AG08396 (cell line): ENCODE data around the gene MCU.
"Not testable (repeated sequence)": the region's sequence is repeated elsewhere in the genome, so short reads cannot be mapped to it uniquely, and the experiment has no call there.

ENCODE experiments used
- DNase-seq: peaks from one replicate; pipeline ENCODE4 v3.0.0; 2012; ENCODE audit warnings: low spot score, mixed read lengths

Gene MCU

GRCh38 chr10:72762042-72762441 is 70.1 kb downstream of the MCU start:
- no peak for DNase-seq

DNA sequence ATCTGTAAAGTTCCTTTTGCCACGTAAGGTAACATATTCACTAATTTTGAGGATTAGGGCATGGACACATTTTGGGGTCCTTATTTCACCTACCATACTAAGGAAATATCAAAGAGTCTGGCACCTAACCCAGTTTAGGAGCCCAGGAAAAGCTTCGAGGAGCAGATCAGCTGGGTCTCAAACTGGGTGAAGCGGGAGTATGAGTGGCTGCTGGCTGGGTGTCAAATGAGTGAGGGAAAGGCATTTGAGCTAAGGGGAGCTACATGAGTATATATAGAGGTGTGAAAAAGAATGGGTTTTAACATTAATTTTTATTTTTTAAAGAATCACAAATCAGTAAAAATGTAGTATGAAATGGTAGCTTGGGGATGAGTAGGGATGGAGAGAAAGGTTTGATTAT is 71.3 kb downstream of the MCU start:
- DNase-seq: no peak

DNA sequence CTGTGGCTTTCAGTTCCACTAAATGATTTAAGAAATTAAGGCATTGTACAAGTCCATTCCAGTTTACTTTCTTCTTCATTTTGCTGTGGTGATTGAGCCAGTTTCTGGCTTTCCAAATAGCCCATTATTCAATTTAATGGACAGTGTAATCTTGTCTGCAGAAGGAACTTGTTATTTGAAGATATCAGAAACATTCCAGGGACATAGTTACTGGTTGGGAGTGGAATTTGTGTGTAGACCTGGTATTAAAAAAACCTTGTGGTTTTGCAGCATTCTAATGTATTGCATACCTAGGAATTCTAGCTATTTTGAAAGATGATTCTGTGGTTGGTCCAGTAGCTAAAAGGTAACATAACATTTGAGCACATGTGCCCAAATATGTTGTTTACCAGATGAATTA is 72.2 kb downstream of the MCU start:
- DNase-seq: peak; percentile 32

- no peak for DNase-seq
Measured at GRCh38 chr10:72765051-72765745, 73.3 kb downstream of the MCU start.

- DNase-seq: not testable (repeated sequence)
Measured at GRCh38 chr10:72771195-72771594, 79.3 kb downstream of the MCU start.

DNA sequence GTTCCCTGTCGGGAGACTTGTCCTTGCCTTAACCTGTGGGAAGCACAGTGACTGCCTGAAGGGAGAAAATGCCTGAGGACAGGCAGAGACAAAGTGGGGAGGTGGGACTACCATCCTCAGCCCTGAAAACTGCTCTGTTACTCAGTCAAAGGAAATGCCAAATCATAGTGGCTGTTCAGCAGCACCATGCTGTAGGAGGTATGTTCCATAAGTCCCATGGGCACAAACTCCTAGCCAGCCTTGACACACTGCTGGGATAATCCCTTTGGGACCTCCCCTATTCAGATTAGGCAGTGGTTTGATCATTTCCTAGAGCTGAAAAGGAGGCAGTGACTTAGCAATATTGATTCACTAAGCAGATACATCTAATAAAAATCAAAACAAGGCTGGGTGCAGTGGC is 80.1 kb downstream of the MCU start:
- no peak for DNase-seq

DNA sequence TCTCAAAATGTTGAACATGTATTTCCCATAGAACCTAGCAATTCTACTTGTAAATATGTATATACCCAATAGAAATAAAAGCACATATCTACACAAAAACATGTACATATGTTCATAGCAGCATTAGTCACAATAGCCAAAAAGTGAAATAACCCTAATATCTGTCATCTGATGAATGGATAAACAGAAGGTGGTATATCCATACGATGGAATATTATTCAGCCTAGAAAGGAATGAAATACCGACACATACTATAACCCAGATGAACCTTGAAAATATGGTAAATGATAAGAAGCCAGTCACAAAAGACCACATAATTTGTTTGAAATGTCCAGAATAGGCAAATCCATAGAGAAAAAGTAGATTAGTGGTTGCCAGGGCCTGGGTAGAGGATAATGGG is 87.9 kb downstream of the MCU start:
- no peak for DNase-seq

DNA sequence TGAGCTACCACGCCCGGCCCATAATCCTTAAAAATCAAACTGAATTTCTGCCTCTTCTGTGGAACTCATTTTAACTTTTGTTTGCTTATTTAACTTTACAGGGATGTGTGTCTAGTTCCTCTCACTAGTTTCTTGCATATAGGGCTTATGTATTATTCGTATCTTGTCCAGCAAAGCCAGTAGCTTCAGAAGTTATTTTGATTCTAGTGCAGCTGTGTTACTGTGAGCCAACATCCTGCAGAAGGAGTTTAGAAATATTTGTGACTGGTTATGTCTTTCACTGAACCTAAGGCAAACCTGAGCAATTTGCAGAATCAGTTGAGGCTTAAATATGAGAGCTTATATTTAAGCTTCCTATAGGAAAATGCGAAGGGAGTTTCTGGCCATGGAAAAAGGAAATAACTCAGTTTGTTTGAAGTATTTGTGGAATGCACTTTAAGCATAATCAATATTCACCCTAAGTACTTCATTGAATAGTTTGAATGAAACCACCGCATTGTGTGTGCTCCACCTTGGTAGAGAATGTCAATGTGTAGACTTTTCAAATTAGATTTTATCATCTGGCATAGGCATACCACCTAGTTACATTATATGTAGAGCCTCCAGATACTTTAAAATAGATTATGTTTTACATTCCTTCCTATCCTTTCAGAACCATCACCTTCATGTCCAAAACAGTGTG is 90.8 kb downstream of the MCU start:
- no peak for DNase-seq

GRCh38 chr10:72783410-72783833 is 91.5 kb downstream of the MCU start:
- no peak for DNase-seq

DNA sequence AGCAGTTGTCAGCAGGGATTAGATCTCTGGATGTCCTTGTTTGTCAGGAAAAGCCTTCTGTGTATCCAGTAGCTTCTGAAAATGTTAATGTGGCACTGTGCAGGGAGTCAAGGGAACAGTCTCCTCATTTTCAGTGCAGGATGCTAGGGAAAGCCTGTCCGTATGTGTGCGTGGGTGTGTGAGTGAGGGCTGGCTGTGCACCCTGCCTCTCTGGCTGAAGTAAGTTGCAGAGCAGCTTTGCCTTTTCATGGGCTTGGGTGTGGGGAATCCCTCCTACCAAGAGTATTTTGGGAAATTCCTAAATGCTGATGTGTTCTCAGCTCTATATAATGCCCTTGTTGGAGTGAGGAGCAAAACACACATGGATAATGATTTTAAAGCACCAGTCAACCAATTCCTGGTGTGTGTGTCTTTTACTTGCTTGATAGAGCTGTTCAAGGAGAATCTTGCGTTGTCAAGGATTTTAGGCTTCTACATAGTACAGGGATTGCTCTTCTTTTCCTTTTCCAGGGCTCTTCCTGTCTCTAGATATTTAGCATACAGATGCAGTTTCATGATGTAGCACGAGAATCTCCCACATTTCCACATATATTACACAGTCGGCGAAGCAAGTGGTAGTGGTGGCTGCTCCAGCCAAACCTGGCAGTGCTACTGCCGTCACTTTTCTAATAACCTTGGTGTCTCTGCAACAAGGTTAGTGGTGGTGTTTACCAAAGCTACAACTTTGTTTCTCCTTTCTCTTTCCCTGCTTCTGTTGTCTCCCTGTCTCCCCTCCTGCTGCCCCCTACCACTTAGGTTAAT is 92.8 kb downstream of the MCU start:
- DNase-seq: peak; percentile 66

DNA sequence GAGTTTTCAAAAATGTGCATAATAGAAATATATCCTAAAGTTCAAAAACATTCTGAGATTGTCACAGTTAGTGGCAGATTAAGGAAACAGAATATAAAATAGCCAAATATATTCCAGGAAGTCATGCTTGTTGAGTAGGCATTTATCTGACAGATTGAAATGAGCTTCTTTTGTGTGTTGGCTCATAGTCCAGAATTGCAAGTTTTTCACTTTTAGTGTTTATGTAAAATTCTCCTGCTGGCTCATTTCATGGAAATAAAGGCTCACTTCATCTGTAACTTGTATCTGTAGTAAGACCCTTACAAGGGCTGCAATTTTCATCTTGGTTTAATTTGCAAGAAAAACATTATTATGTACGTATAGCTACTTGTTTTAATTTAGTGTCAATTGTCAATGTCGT is 93.5 kb downstream of the MCU start:
- DNase-seq: no peak

DNA sequence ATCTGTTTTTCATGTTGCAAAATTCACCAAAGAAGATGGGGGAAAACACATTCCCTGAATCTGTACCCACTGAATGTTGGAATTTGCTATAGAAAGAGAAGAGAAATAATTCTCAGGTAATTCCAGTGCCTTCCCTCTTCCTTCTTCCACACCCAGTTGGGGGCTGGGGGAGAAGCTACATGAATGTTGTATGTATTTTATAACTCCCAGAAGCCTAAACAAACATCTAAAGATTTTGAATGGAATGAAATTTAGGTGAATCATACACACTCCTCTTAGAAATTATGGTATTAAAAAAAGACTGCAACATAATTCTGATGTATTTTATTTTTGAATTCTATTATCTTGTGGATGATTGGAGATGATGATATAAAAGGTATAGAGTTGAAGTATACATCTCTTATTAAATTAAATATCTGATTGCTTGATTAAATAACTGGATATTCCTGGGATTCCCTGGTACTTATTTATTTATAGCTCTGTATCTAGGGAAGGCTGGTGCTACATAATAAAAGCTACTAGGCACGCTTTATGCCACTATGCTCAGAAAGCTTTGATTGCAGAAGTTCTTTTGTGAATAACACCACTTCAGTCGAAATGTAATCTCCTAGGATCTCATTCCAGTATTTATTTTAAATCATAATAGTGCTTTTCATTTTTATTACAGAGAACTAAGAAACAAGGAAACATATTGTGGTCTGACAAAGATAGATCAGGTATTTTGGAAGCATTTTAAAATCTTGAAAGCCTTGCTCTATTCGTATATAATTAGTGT is 98.5 kb downstream of the MCU start:
- no peak for DNase-seq

- DNase-seq: no peak
Measured at GRCh38 chr10:72792288-72792687, 100.3 kb downstream of the MCU start.

GRCh38 chr10:72793752-72794151 is 101.8 kb downstream of the MCU start:
- no peak for DNase-seq

DNA sequence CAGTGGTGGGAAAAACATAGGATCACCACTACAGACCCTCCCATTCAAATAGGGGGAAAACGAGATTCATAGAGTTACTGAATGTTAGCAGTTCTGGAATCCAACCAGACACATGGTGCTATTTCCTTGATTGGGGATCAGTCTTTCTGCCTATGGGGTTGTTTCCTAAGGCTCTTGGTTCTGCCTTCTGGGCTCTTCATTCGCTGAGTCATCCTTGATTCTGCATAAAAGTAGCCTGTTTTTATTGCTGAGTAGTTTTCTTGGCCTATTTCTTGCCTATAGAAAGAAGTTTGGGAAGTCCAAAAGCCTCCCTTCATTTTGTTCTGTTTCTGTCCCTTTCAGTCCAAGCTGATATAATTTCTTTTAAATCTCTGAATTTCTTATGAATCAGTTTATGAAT is 102.3 kb downstream of the MCU start:
- no peak for DNase-seq

- no peak for DNase-seq
Measured at GRCh38 chr10:72796042-72796441, 104.1 kb downstream of the MCU start.

DNA sequence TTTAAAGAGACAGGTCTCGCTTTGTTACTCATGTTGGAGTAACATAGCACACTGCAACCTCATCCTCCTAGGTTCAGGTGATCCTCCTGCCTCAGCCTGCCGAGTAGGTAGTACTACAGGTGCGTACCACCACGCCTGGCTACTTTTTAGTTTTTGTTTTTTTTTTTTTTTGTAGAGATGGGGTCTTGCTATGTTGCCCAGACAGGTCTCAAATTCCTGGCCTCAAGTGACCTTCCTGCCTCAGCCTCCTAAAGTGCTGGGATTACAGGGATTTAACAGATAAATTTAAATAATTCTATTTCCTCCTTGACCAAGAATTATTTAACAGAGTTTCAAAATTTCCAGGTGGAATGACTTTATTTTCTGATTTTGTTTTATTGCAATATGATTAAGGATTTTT is 104.6 kb downstream of the MCU start:
- DNase-seq: no peak

DNA sequence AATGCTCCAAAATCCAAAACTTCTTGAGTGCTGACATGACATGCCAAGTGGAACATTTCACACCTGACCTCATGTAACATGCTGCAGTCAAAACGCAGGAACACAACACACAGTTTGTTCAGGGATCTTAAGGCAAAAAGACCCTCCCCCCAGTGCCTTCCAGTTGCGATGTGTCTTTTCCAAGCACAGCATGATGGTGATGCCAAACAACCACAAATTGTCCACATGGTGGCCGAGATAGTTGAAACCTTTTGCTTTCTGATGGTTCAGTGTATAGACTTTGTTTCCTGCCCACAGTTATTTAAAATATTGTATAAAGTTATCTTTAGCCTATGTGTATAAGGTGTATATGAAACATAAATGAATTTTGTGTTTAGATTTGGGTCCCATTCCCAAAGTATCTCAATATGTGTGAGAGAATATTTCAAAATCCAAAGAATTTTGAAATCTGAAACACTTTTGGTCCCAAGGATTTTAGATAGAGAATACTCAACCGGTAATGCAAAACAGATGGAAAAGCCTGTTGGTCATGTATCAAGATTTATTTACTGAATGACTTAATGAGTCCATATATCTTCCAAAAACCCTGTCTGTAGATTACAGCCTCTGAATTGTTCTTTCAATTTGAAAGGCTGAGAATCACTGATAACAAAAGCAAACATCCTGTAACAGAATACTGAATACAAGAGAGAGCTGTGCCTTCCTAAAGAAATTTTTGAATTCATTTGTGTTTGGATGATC is 108.2 kb downstream of the MCU start:
- DNase-seq: no peak

DNA sequence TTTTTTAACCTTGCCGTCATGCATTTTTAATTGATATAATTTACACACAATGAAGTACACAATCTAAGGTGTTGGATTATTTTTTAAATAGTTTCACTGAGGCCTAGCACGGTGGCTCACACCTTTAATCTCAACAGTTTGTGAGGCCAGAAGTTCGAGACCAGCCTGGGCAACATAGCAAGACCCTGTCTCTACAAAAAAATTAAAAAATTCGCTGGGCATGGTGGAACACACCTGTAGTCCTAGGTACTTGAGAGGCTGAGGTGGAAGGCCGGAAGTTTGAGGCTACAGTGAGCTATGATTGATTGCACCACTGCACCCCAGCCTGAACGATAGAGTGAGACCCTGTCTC is 108.8 kb downstream of the MCU start:
- no peak for DNase-seq

DNA sequence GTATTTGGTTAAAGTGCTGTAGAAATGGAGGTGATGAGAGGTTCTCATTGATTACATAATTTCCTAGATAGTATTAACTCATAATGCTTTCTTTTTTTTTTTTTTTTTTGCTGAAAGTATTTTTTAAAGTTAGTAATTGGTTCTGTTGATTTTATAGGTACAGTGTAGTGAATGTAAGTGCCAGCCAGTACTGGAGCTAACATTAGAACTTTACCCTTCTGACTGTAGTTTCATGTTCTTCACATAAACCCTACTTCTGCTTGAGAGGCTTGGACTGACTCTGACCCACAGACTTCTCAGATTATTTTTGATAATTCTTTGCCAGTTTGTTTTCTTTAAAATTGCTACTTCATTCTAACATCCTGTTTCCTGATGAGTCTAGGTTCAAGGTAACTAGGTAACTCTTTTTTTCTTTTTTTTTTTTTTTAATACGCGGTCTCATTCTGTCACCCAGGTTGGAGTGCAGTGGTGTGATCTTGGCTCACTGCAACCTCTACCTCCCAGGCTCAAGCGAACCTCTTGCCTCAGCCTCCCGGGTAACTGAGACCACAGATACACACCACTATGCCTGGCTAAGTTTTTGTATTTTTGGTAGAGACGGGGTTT is 109.4 kb downstream of the MCU start:
- DNase-seq: no peak

DNA sequence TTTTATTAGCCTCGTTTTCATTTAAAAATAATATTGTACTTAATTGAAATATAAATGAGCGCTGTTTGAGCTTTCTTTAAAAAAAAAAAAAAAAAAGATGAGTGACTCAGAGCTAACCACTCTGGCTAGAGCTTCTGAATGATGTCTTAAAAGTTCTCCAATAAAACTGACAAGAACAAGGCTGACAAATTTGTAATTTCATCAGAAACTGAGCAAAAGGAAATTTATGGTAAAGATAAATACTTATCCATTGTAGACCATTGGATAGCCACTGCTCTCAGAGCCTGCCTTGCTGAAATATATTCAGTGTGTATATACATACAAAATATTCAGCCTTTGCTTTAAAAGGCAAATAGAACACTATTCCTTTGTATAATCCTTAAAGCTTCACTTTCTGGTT is 110.4 kb downstream of the MCU start:
- no peak for DNase-seq
